DOHH2 (cell line): ENCODE measurements around the gene TBCD.

Source experiments
- H3F3A ChIP-seq: fragments of 200-600 bp; sonication (generic), shearing (Covaris generic); 2 replicates; pipeline ENCODE4 v1.6.0; 2016; ENCODE audit warnings: antibody characterized with exemption, mild to moderate bottlenecking; ENCODE audit not compliant: control insufficient read depth, insufficient read depth
- H3K27ac ChIP-seq: fragments of 200-600 bp; sonication (generic); 2 replicates; pipeline ENCODE4 v1.5.1; 2014; ENCODE audit warnings: low read depth, mild to moderate bottlenecking, low read length, moderate library complexity
- H3K27me3 ChIP-seq: fragments of 200-600 bp; sonication (generic); 2 replicates; pipeline ENCODE4 v1.6.1; 2014; ENCODE audit warnings: mild to moderate bottlenecking, low read length, mixed read lengths; ENCODE audit not compliant: control insufficient read depth
- H3K36me3 ChIP-seq: fragments of 200-600 bp; sonication (generic); 2 replicates; pipeline ENCODE4 v1.6.1; 2014; ENCODE audit warnings: mild to moderate bottlenecking, low read length, moderate library complexity, mixed read lengths; ENCODE audit not compliant: control insufficient read depth
- H3K4me1 ChIP-seq: fragments of 200-600 bp; sonication (generic); 2 replicates; pipeline ENCODE4 v1.6.1; 2014; ENCODE audit warnings: mild to moderate bottlenecking, low read length, mixed read lengths; ENCODE audit not compliant: control insufficient read depth
- H3K4me2 ChIP-seq: fragments of 200-600 bp; sonication (generic); 2 replicates; pipeline ENCODE4 v1.6.0; 2014; ENCODE audit warnings: mild to moderate bottlenecking, low read length, moderate library complexity
- H3K4me3 ChIP-seq: fragments of 200-600 bp; sonication (generic); 2 replicates; pipeline ENCODE4 v1.5.1; 2014; ENCODE audit warnings: mild to moderate bottlenecking, low read length, mixed read lengths
- H3K79me2 ChIP-seq: fragments of 200-600 bp; sonication (generic); 2 replicates; pipeline ENCODE4 v1.6.1; 2014; ENCODE audit warnings: mild to moderate bottlenecking, low read length, mixed read lengths; ENCODE audit not compliant: control insufficient read depth
- H3K9me2 ChIP-seq: fragments of 200-600 bp; sonication (generic); replicated peaks from 2 replicates; pipeline ENCODE4 v1.6.1; 2014; ENCODE audit warnings: mild to moderate bottlenecking, low read length, mixed read lengths; ENCODE audit not compliant: control insufficient read depth
- H3K9me3 ChIP-seq: fragments of 200-600 bp; sonication (generic); 2 replicates; pipeline ENCODE4 v1.6.1; 2014; ENCODE audit warnings: antibody characterized with exemption, low read length, mixed read lengths; ENCODE audit not compliant: control insufficient read depth, insufficient read depth
- H4K20me1 ChIP-seq: fragments of 200-600 bp; sonication (generic); 2 replicates; pipeline ENCODE4 v1.6.0; 2014; ENCODE audit warnings: low read depth, mild to moderate bottlenecking, antibody characterized with exemption, low read length, moderate library complexity; ENCODE audit not compliant: control insufficient read depth, insufficient read depth
- EZH2phosphoT487 ChIP-seq: fragments of 200-600 bp; sonication (generic); IDR thresholded peaks from 2 replicates; pipeline ENCODE4 v1.6.1; 2017; ENCODE audit warnings: borderline replicate concordance, mild to moderate bottlenecking, antibody characterized with exemption, low read length, moderate library complexity, mixed read lengths
- TF ChIP-seq, protein P1 (sequence below): fragments of 200-600 bp; sonication (generic); IDR thresholded peaks from one replicate; pipeline ENCODE4 v1.5.1; 2014; ENCODE audit warnings: antibody characterized with exemption, mild to moderate bottlenecking, low read depth, low read length; ENCODE audit not compliant: poor library complexity, severe bottlenecking

Gene TBCD

DNA sequence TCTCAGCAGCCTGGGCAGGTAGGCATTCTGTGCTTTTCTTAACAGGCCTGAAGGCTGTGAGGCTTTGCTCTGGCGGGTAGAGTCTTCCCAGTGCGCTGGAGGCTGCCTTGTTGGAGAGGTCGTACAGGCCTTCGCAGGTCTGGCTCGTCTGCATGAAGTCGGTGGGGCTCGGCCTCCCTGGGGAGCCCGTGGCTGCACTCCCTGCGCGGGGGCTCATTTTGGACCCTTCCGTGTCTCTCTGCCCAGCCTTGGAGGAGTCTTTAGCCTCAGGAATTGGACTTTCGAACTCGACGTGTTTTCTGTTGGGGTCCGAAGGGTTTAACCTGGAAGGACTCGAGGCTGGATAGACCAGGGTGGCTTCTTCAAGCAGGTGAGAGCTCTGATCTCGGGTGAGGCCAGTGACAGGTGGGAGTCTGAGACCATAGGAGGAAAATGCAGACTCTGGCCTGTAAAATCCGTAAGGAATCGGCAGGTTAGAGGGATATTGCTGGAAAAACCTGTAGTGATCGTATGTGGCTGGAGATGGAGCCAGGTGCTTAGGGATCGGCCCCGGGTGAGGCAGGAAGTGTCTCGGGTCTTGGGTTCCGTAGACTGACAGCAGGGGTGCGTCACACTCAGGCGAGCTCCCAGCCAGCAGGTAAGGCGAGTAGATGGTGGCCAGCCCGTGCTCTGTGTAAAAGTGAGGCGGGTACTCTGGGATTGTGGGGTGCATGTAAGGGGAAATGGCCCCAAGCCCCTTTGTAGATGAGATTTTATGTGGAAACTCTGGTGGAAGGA lies 79.4 kb downstream of the TBCD start:
- no peaks in the 10 kb centered on the region for H3K79me2 ChIP-seq
- no peaks in the 10 kb centered on the region for H3K27me3 ChIP-seq
- peaks cover 30% of the 10 kb centered on the region for H3K36me3 ChIP-seq
- no peak for TF ChIP-seq EZH2phosphoT487
- TF ChIP-seq, protein P1, sequence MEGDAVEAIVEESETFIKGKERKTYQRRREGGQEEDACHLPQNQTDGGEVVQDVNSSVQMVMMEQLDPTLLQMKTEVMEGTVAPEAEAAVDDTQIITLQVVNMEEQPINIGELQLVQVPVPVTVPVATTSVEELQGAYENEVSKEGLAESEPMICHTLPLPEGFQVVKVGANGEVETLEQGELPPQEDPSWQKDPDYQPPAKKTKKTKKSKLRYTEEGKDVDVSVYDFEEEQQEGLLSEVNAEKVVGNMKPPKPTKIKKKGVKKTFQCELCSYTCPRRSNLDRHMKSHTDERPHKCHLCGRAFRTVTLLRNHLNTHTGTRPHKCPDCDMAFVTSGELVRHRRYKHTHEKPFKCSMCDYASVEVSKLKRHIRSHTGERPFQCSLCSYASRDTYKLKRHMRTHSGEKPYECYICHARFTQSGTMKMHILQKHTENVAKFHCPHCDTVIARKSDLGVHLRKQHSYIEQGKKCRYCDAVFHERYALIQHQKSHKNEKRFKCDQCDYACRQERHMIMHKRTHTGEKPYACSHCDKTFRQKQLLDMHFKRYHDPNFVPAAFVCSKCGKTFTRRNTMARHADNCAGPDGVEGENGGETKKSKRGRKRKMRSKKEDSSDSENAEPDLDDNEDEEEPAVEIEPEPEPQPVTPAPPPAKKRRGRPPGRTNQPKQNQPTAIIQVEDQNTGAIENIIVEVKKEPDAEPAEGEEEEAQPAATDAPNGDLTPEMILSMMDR = no peak
- no peaks in the 10 kb centered on the region for H3K9me2 ChIP-seq
- H3K27ac ChIP-seq = no peak overlapping the region
- H3K4me2 ChIP-seq = no peak overlapping the region
- H4K20me1 ChIP-seq = 0 out of 2 replicates have a peak, but pooled peaks cover 3% of the 10 kb centered on the region
- no peaks in the 10 kb centered on the region for H3K9me3 ChIP-seq
- H3K4me1 ChIP-seq = no peaks in the 10 kb centered on the region
- no peak overlapping the region for H3K4me3 ChIP-seq
- no peaks in the 10 kb centered on the region for H3F3A ChIP-seq

DNA sequence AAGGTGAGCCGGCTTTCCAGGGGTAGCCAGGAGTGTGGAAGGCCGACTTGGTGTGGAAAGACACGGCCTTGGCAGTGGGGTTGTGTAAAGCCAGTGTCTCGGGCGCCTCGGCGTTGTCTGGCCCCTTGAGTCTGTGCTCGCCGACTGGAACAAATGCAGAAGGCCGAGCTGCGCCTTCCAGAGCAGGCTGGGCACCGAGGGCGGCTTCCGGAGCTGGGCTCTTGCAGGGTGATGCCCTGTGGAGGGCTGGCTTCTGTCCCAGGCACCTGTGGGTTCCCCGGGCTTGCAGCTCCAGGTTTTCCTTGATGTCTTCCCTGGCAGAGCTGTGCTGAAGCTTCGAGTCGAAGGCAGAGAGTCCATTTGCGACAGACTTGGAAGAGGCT lies 79.9 kb downstream of the TBCD start:
- Histone ChIP-seq H3F3A (no peaks in the 10 kb centered on the region), H3K27me3 (no peaks in the 10 kb centered on the region), H3K9me2 (no peaks in the 10 kb centered on the region), H3K4me1 (no peaks in the 10 kb centered on the region), H3K9me3 (no peaks in the 10 kb centered on the region), H3K27ac (no peak overlapping the region), H3K79me2 (no peaks in the 10 kb centered on the region), H3K4me3 (no peak overlapping the region), H4K20me1 (0 out of 2 replicates have a peak, but pooled peaks cover 3% of the 10 kb centered on the region), H3K4me2 (no peak overlapping the region), H3K36me3 (peaks cover 28% of the 10 kb centered on the region)
- TF ChIP-seq, protein P1 = no peak
- TF ChIP-seq EZH2phosphoT487 = no peak

DNA sequence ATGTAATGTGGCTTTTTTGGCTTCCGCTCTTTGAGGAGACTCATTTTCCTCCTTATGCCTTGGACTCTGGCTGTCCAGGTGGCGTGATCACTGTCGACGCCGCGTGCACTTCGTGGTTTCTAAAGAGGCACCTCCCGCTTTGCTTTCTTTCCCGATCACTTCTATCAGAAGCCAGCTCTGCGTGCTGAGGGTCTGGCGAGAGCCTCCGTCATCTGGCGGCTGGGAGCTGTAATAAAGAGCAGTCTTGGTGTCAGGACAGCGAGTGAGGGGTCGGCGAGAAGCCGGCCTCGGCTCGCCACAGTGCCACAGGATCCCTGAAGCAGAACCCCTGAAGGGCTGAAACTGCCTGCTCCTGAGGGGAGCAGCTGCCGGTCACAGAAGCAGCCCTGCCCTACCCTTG lies 80.5 kb downstream of the TBCD start:
- H3F3A ChIP-seq = no peaks in the 10 kb centered on the region
- H3K27ac ChIP-seq = no peak overlapping the region
- H3K9me3 ChIP-seq = no peaks in the 10 kb centered on the region
- TF ChIP-seq, protein P1 = no peak
- no peak for TF ChIP-seq EZH2phosphoT487
- H3K27me3 ChIP-seq = no peaks in the 10 kb centered on the region
- no peak overlapping the region for H3K4me3 ChIP-seq
- no peaks in the 10 kb centered on the region for H3K9me2 ChIP-seq
- H3K4me1 ChIP-seq = no peaks in the 10 kb centered on the region
- peaks cover 22% of the 10 kb centered on the region for H3K36me3 ChIP-seq
- H3K4me2 ChIP-seq = no peak overlapping the region
- H4K20me1 ChIP-seq = 0 out of 2 replicates have a peak, but pooled peaks cover 3% of the 10 kb centered on the region
- no peaks in the 10 kb centered on the region for H3K79me2 ChIP-seq
